ENCODE results near the gene PTH1R.

The PTH1R gene

DNA sequence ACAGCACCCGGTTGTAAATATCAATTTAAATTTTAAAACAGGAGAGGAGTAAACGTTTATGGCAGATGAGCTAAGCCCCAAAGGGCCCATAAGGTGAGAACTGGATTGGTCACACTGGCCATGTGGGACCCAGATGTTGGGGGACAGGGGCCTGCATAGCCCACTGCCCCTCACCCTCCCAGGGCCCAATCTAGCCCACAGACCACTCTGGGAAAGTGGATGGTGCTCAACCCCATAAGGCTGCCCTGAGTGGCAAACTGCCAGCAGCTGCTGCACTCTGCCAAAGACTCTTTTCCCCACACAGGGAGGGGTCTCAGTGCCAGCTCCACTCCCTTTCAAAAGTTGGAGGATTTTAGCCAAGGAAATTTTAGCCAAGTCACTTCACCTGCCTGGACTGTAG, 56.6 kb downstream of the PTH1R start:
- no peak for DNase-seq

DNA sequence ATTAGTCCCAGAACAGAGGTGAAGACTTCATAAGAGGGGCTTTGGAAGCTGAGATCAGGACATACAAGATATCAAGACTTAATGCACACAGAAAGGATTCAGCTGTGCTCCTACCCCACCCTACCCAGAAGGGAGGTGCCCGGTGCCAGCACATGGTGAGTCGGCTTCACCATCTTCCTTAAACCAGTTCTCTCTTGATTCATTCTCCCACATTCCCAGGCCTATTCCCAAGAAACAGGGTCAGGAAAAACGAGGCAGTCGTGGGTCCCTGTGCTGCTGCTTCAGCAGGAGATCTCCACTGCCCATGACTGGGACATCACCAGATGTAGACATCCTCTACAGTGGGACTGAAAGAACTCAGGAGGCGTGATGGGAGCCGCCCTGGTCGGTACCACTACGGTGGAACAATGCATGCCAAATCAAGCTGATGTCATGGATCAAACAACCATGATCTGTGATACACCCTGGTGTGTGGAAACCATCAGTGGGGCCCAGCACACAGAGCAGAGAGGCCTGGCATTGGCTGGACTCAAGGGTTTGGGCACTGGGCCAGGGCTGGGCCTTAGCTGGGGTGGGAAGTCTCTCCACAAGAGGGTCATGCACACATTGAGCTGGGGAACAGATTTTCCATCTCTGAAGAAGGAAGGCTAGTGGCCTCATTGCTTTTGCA, 57.1 kb downstream of the PTH1R start:
- no peak for DNase-seq

DNA sequence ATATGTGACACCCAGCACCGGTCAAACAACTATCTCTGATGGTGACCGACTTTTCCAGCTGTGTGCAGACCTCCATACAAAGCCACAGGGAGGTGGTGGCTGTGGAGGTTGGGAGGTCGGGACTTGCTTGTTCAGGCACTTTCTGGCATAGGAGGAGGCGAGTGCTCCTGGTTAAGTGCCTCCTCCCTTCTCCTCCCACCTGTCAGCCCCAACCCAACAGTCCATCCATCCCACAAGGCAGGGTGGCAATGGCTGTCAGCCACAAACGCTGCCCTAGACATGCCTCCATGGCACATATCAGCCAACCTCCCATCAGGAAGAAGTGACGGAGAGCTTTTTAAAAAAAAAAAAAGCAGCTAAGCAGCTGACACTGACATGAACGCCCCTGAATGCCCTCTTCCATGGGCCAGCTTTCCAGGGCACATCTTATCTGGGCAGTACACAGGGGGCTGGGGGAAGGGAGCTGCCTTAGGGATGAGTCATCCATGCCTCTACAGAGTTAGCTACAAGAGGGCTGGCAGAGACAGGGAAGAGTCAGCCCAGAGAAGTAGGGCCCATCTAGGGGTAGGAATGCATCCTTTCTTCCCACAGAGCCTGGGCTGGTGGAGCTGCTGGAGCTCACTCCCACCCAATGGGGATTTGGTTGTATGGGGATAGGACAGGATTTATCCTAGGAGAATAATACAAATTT, 57.8 kb downstream of the PTH1R start:
- DNase-seq = no peak

DNA sequence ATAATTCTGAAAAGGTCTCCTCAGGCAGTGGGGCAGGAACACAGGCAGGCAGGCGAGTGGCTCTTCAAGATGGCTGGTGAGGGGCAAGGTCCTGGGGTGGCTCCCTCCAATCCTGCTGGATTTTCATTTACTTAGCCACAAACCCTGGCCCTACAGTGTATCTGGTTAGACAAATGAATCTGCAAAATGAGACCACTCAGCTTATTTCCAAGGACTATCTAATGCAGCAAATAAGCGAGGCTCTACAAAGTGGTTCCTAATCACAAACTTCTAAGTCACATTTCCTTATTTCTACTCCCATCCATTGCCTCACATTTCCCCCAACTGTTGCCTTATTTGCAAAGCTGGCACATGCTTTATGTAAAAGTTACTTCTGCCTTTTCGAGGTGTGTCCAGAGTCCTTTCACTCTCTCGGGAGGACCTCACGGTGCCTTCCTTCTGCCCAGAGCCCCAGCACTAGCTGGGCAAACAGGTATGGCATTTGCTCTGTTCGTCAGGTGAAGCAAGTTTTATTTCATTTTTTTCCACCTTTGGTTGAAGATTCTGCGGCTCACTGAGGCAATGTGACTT, 58.6 kb downstream of the PTH1R start:
- DNase-seq = no peak

DNA sequence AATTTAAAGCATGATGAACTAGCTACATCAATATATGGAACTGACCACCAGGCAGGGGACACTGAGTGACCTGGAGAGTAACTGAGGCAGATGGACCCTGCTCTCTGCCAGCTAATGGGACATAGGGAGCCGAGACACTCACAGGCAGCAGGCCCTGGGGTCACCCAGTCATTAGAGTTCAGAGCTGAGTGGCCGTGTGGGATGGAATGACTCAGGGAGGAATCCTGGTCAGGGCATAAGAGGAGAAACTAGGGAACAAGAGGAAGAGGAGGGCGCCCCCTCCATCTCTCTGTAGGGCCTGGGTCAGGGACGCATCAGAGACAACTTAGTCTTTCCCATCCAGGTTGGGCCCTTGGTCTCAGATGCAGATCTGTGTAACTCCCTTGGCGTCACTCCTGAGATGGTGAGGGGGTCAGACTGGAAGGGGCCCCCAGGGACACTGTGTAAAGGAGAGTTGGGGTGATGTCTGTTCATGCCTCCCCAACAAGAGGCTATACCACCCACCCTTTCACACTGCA, 59.3 kb downstream of the PTH1R start:
- no peak for DNase-seq

DNA sequence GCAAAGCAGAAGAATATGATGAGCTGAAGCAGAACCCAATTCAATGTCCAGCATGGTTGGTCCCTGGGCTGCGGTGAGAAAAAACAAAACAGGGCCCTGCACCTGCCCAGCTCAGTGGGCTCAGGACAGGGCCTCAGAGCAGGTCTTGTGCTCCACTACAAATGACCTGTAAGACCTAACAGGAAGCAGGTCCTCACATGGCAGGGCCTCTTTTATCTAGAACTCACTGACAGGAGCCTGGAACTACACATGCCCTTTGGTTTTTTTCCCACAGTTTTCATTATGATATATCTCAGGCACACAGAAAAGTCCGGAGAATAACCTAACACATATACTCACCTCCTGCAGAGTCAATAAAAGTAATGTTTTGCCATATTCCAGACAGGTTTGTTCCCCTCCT, 60.6 kb downstream of the PTH1R start:
- no peak for DNase-seq

DNA sequence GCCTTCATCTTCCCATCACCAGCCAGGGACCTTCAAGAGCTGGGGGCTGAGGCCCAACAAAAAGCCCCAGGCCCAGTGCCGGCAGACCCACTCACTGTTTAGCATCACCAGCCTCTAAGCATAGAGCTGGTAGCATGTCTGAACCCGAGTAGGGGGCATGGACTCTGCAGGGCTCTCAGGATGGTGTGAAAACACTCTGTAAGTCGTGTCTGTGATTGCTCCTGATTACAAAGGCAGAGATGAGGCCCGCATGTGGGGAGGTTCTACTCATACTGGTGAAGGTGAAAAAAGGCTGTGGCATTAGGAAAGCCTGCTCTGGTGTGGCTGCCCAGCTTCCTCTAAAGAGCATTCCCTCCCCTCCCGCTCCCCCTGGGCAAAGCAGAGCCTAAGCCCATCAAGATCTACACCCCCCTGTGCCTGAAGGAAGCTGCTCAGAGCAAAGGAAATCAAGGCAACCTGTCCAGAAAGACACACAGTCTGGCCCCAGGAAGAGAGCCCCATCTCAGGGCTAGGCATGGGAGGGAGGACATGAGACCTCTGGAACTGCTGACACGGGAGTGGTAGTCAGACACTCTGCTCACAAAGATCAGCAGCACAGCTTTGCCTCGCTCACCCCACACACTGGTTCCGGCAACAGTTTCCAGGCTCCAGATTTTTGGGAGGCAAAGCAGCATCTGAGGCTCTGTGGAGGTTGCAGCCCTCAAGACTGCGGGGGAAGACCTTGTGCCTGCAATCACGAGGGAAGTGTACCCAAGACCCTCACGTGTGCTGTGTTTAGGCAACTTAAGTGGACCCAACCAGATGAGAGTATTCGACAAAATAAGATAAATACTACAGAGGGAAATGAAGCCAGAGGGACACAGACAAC, 62.3 kb downstream of the PTH1R start:
- DNase-seq = no peak

DNA sequence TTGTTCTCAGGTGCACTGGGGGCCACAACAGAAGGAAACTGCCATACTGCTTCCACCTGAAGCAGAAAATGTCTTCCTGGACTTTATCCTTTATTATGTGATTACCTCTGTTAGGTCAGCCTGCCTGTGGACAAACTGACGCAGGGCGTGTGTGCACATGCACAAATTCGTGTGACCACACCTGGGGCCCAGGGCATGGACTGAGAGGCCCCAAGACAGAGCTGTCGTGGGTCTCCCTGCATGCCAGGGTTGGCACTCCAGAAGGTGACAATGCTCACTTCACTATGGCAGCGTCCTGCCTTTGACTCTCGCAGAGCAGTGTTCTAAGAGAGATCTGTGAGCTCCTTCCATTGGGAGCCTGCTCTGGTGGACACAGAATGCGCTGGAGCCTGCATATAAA, 64.6 kb downstream of the PTH1R start:
- no peak for DNase-seq

DNA sequence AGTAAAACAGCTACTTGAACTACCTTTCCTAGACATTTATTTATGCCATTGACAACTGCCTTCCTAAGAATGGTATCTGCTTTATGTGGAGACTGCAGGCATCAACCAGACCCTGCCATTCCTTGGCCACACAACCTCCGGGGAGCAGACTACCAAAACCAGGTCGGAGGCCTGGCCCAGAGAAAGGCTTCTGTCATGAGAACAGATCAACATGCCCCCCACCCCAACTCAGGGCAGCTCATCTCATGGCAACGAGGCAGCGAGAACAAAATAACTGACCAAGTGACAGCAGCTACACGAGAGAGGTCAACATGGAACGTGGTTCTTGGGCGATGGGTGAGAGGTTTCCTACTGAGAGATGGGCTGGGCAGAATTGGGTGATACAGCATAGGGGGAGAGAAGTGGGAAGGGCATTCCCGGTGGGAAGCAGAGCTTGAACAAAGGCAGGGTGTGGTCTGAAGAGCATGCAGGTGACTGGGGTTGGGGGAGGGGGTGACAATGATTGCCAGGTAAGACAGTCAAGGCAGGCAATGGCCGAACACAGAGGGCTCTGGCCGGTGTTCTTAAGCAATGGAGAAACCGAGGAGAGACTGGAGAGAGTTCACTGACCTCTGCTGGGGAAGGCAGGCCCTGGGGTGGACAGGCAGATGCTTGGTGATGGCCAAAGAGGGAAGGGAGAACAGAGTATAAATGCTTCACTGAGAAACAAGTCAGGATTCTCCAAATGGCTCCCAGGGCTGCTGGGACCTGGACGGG, 65.1 kb downstream of the PTH1R start:
- DNase-seq = no peak

DNA sequence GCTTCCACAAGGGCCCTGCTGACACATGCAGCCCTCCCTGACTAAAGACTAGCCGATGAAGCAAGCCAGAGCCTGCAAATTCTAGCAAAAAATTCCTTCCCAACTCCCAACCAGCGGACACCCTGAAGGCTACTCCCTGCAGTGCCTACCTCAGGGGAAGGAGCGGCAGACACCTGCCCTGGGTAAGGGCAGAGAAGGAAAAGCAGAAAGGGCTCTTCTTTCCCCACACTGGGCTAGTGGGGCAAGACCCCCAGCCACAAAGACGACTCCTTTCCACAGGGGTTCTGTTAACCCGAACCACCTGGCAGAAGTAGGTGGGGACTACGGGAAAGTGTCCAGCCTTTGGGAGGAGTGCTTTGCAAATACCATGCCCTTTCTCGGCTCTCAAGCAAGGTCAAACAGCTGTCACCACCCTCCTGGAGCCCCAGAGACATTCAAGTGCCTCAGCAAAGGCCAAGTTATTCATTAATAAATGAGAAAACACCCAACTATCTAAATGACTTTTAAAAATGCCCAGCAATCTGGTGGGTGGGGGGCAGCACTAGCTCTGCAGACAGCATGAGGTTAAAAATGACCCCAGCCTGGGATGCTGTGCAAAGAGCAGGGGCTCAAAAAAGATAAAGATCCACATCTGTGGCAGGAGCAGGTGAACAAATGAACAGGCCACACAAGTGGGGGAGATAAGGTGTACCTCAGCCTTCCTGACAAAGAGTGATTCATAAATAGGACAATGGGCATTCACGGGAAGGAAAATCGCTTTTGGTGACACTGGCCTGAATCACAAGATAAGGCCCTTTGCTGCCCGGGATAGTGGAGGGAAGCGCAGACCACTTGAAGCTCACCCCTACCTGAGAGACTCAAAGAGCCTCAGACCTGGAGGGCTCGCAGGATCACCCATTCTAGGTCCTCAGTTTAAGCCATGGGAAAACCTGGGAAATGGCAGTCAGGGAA, 66.0 kb downstream of the PTH1R start:
- DNase-seq = no peak

DNA sequence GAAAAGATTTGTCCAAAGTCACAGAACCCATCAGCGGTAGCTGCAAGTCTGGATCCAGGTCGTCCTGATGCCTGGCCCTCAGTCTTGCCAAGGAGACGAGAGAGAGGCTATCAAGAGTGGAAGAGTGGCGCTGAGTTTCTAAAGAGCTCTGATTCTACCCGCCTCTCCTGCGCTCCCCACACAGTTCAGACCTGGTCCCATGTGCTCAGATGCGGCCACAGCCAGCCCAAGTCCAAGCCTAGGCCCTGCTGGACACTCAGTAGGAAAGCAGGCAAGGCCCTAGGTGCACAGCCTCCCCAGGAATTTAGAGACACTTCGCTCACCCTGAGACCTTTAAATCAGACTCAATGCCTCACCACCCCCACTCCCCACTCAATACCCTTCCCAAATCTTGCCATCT, 66.7 kb downstream of the PTH1R start:
- no peak for DNase-seq

DNA sequence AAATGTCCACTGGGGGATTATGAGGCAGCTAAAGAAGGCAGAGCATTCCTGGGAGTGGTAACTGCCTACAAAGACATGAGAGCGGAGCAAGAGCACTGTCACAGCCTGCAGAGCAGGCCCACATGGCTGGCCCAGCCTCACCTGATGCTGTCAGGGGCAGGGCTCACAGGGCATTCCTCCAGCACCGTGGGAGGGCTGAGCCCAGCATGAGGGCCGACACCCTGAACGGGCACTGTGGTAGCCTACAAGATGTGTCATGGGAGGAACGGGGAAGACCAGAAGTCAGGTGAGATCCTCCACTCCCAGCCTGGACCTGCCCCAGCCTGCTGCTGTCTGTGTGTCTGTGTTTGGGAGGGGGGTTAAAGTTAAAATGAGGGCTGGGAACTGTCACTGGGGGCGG, 68.9 kb downstream of the PTH1R start:
- no peak for DNase-seq

DNA sequence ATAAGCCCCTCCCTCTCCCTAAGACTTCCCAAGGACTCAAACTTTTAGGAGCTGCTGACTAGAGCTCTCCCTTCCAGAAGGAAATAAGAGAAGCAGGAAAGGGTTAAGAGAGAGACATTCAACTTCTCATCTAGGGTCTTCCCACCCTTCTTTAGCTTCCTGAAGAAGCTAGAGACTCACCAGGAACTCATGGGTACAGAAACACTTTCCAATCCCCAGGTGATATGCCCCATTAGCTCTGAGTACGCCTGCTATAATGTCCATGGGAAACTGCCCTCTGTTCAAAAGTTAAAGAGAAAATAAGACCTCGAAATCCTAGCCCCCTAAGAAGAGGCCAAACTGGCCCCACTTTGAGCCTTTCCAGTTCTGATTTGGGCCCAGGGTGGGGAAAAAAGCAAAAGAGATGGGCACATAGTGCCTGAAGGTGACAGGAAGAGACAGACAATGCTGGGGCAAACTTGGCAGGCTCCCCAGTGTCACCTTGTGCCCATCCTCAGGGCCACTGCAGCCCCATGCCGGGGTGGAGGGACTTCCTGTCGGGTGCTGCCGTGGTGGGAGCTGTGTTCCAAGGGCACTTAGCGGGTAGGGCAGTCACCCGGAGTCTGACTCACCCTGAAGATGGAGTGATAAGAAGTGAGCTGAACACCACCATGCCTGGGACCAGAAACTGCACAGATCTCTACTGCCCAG, 69.5 kb downstream of the PTH1R start:
- no peak for DNase-seq

DNA sequence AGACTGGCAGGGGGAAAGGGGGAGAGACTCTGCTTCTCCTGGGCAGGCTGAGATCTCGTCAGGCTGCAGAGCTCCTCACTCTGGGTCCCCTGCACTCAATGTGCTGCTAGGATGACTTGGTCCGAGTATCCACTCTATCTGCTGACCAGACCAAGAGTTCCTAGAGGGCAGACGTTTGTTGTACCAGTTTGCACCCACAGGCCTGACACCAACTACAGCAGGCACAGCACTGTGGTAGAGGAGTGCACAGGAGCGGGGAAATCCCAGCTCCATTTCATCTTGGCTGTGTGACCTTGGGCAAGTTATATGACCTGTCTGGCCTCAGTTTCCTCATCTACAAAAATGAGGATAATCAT, 70.0 kb downstream of the PTH1R start:
- no peak for DNase-seq

DNA sequence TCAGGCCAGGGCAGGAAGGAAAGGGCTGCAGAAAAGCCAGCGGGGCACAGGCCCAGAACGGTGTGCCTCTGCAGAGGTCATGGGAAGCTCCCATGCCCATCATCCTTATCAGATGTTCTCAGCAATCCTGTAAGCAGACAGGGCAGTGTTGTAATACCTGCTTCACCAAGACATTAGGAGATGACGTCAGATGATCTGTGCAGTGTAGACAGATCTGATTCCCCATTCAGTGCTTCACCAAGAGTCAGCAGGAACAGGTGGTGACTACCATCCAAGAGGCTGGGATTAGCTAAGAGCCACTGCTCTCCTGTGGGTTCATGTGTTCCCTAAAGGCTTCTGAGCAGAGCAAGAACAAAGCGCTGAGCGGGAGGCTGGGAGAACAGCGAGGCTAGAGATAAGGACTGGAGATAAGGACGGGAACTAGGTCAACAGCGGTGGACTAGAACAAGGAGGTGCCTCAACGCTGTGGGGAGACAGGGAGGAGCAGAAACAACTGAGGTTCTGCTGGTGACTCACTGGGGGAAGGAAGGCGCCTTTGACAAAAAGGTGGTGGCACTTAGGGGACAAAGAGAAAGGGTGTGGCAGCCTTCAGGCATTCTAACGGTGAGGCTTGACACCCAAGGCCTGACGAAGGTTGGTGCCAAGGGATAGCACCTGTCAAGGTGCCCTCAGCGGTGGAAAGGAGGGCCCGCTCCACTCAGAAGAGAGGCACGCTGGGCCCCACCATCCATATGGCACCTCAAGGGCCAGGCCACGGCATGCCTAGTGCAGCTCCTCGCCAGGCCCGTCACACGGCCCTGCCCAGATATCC, 70.7 kb downstream of the PTH1R start:
- no peak for DNase-seq

DNA sequence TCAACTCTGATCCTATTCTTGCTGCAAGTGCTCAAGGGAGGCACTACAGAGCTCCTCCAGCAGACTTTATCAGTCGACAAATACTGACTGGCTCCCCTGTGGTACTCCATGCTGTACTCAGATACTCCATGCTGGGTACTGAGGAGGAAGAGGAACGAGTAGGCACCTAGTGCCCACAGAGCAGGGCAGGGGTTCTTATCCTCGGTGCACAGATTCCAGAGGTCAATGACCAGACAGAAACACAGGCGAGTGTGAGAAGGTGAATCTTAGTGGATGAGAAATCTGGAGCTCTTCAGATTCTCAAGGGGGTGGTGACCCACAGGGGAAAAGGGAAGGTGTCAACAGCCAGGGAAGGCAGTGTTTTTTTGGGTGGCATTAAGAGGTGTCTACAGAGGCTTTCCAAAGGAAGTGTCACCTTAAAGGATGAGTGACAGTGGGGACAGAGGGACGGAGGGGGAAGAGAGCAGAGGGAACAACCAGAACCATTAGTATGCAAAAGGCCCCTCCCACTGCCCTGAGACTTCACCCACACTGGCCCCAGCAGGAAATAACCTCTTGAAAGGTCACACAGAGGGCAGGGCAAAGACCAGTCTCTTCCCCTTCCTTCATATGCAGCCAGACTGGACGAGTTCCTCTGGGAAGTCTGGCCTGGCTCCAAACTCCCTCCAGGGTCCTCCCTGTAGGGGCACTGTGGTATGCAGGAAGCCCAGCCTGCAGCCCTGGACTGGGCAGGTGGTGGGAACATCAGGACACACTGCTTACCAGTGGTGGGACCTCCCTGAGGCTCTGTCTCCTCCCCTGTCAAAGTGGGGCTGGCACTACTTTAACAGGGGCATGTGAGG, 71.5 kb downstream of the PTH1R start:
- no peak for DNase-seq

DNA sequence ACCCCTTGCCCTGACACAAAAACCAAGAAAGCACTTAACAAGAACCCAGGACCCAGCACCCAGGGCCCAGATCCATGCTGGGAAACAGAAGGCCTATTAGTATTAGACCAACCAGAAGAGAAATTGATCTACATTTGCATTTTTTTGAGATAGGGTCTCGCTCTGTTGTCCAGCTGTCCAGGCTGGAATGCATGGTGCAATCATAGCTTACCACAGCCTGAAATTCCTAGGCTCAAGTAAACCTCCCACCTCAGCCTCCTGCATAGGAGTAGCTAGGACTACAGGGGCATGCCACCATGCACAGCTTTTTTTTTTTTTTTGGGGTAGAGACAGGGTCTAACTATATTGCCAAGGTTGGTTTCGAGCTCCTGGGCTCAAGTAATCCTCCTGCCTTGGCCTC, 72.7 kb downstream of the PTH1R start:
- DNase-seq = no peak

DNA sequence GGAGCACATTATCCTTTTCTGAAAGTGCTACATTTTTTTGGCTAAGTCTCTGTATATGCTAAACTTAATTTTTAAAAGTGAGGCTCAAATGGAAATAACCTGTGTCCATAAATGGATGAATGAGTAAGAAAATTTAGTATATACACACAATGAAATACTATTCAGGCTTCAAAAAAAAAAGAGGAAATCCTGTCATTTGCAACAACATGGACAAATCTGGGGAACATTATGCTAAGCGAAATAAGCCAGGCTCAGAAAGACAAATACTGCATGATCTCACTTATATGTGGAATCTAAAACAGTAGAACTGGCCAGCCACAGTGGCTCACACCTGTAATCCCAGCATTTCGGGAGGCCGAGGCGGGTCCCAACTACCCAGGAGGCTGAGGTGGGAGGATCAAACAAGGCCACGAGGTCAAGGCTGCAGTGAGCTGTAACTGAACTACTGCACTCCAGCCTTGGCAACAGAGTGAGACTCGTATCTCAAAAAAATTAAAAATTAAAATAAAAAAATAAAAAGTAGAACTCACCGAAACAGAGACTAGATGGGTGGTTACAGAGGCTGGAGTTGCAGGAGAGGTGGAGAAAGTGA, 73.2 kb downstream of the PTH1R start:
- no peak for DNase-seq

DNA sequence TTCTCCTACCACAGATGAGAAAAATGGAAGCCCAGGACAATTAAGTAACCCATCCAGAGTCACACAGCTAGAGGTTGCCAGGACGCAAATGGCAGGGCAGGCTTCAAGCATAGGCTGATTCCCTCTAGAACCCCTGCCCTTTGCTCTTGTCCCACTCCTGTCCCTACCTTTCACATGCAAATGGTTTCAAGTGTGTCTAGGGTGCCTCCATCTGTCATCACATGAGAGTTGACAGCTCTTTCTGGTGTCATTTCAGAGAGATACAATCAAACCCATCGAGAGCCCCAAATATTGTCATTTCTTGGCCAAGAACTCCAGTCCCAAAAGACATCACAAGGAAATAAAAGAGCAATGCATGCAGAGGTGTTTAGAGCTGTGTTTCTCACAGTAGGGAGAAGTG, 75.3 kb downstream of the PTH1R start:
- DNase-seq = no peak

Measured in NCI-H187 treated with DMSO at 0.1 percent for 48 hours (cell line).